B cell (primary cell): ENCODE data around the gene RAB10.

Experiments used
- CTCF ChIP-seq: fragments of 200-600 bp; IDR thresholded peaks from one replicate; pipeline ENCODE4 v1.8.0; 2022; ENCODE audit warnings: antibody characterized with exemption, mild to moderate bottlenecking
- EZH2 ChIP-seq: IDR thresholded peaks from 2 replicates; pipeline ENCODE4 v1.6.1; 2012; ENCODE audit warnings: borderline replicate concordance, low read depth, mild to moderate bottlenecking, moderate library complexity, low read length; ENCODE audit not compliant: insufficient read depth, poor library complexity, severe bottlenecking

DNA sequence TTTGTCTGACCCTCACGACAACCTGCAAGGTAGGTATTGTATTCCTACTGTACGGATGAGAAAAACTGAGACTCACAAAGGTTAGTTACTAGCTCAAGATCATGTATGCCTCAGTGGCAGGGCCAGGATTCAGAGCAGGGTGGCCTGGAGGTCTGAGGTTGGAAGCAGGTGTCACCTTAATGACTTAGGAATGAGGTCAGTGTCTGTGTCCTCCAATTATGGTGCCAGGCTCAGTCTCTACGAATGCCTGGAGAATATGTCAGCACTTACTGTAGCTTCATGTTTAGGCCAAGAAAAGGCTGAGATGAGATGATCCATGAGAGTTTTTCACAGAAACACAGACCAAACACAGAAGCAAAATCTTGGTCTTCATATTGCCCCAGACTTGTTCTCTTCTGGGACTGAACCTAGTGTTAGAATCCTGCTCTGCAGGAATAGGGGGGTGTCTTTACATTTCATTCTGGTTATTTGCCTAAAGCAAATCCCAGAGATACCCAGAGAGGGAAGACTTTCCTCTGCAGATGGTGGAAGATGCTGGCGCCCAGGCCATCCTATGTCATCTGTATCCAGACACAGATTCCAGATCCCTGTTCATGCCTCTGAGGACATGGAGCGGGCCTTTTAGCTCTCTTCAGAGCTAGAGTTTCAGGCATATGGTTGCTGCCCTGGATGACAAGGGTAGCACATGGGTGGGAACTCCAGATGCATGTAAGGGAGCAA lies 16.3 kb upstream of the RAB10 start:
- TF ChIP-seq CTCF (no peak), EZH2 (no peak)
